Endothelial cell of umbilical vein (primary cell): ENCODE measurements around the gene ZMYM4. TPM values are rescaled to one million over a fixed set of nuclear protein-coding genes. Genes with fewer than 3 reads are reported as not detected.

Experiments used
- BruUV-seq: library from RNA; stranded (reverse); fragments of 400-500 nt; replicated peaks from 2 replicates; lab custom pipeline; 2021; lab: Mats Ljungman, UMichigan
- CTCF ChIA-PET: fragments of 300-600, 350-600 bp; sonication (Branson Sonifier 250); formaldehyde crosslinking; loops from one replicate; lab custom pipeline; 2021; ENCODE audit warnings: antibody characterized with exemption, inconsistent platforms; lab: Charles Lee
- POLR2A ChIA-PET: fragments of 300-600, 350-600 bp; sonication (Branson Sonifier 250); formaldehyde crosslinking; loops from one replicate; lab custom pipeline; 2021; ENCODE audit warnings: antibody characterized with exemption, inconsistent platforms; lab: Charles Lee
- DNase-seq: peaks from one replicate; pipeline ENCODE4 v3.0.0-alpha.2; 2011; ENCODE audit warnings: low read depth, low spot score
- FAIRE-seq: peaks from 2 replicates; lab custom pipeline; 2011; peaks lifted over from hg19 to GRCh38; lab: Jason Lieb, UNC
- H2AFZ ChIP-seq: 2 replicates; pipeline ENCODE4 v1.6.0; 2012; ENCODE audit warnings: low read depth, low read length, control low read depth, inconsistent platforms
- H3K27ac ChIP-seq: 2 replicates; pipeline ENCODE4 v1.5.1; 2011; ENCODE audit warnings: low read depth, mild to moderate bottlenecking, control low read depth, low read length, moderate library complexity; ENCODE audit not compliant: insufficient read depth
- H3K27me3 ChIP-seq, 2 experiments: 2 replicates each; pipeline versions ENCODE4 v1.6.0 to v1.6.1; 2011; ENCODE audit warnings: low read length in 2 of 2, mixed read lengths in 1 of 2; ENCODE audit not compliant: control insufficient read depth in 2 of 2, insufficient read depth in 2 of 2
- H3K36me3 ChIP-seq, 2 experiments: 2 replicates in 1 of 2; 3 replicates in 1 of 2; pipeline ENCODE4 v1.5.1; 2011; ENCODE audit warnings: low read length in 2 of 2, mild to moderate bottlenecking in 1 of 2, moderate library complexity in 1 of 2; ENCODE audit not compliant: control insufficient read depth in 2 of 2, insufficient read depth in 2 of 2; ENCODE audit errors: extremely low read depth in 1 of 2
- H3K4me1 ChIP-seq: 3 replicates; pipeline ENCODE4 v1.5.1; 2011; ENCODE audit warnings: mild to moderate bottlenecking, low read length; ENCODE audit not compliant: control insufficient read depth, insufficient read depth; ENCODE audit errors: extremely low read depth
- H3K4me2 ChIP-seq: 2 replicates; pipeline ENCODE4 v1.6.1; 2011; ENCODE audit warnings: low read length, control low read depth, mixed read lengths; ENCODE audit not compliant: insufficient read depth
- H3K4me3 ChIP-seq, 3 experiments: fragments of 200-600 bp in 1 of 3; sonication (generic), shearing (Covaris generic) in 1 of 3; replicated peaks in 1 of 3; 2 replicates each; pipeline ENCODE4 v1.5.1; 2011 to 2016; ENCODE audit warnings: control low read depth in 3 of 3, low read length in 3 of 3, mild to moderate bottlenecking in 2 of 3, inconsistent platforms in 1 of 3, low read depth in 1 of 3, moderate library complexity in 1 of 3; ENCODE audit not compliant: insufficient read depth in 1 of 3
- H3K79me2 ChIP-seq: 2 replicates; pipeline ENCODE4 v1.6.0; 2012; ENCODE audit warnings: low read length, inconsistent platforms; ENCODE audit not compliant: control insufficient read depth, insufficient read depth
- H3K9ac ChIP-seq: replicated peaks from 2 replicates; pipeline ENCODE3; 2011; ENCODE audit warnings: low read length, control low read depth; ENCODE audit not compliant: insufficient read depth; ENCODE audit errors: extremely low read depth
- H3K9me1 ChIP-seq: replicated peaks from 3 replicates; pipeline ENCODE4 v1.6.0; 2011; ENCODE audit warnings: mild to moderate bottlenecking, low read length; ENCODE audit not compliant: control insufficient read depth, insufficient read depth; ENCODE audit errors: extremely low read depth
- H3K9me3 ChIP-seq: replicated peaks from 2 replicates; pipeline ENCODE4 v1.5.1; 2012; ENCODE audit warnings: low read length, inconsistent platforms; ENCODE audit not compliant: control insufficient read depth, insufficient read depth
- H4K20me1 ChIP-seq: replicated peaks from 2 replicates; pipeline ENCODE3; 2011; ENCODE audit warnings: mild to moderate bottlenecking, low read length; ENCODE audit not compliant: control insufficient read depth, insufficient read depth; ENCODE audit errors: extremely low read depth
- EZH2 ChIP-seq: IDR thresholded peaks from 2 replicates; pipeline ENCODE4 v1.6.1; 2012; ENCODE audit warnings: borderline replicate concordance, low read depth, mild to moderate bottlenecking, moderate library complexity, low read length, inconsistent platforms; ENCODE audit not compliant: severe bottlenecking
- FOS ChIP-seq: IDR thresholded peaks from 2 replicates; pipeline ENCODE4 v1.6.1; 2011; ENCODE audit warnings: mild to moderate bottlenecking, low read length, moderate library complexity, borderline replicate concordance; ENCODE audit not compliant: insufficient read depth
- GATA2 ChIP-seq: IDR thresholded peaks from 2 replicates; pipeline ENCODE4 v1.7.0; 2011; ENCODE audit warnings: low read depth, mild to moderate bottlenecking, moderate library complexity, mixed read lengths, low read length; ENCODE audit not compliant: insufficient read length, insufficient read depth
- JUN ChIP-seq: IDR thresholded peaks from 2 replicates; pipeline ENCODE4 v1.6.1; 2011; ENCODE audit warnings: borderline replicate concordance, low read depth; ENCODE audit not compliant: insufficient read length, insufficient read depth
- MYC ChIP-seq: IDR thresholded peaks from one replicate; pipeline ENCODE4 v1.6.1; 2011; ENCODE audit warnings: mild to moderate bottlenecking, low read depth, low read length
- POLR2A ChIP-seq: IDR thresholded peaks from 2 replicates; pipeline ENCODE4 v1.6.1; 2012; ENCODE audit warnings: low read depth, mild to moderate bottlenecking, control low read depth, low read length
- POLR2AphosphoS5 ChIP-seq: IDR thresholded peaks from 2 replicates; pipeline ENCODE4 v1.6.1; 2012; ENCODE audit warnings: low read depth, mild to moderate bottlenecking, control low read depth, low read length, moderate library complexity; ENCODE audit not compliant: insufficient read depth
- dilution Hi-C: fragments of 300-500 bp; cut with MboI; formaldehyde crosslinking; loops from one replicate; pipeline ENCODE4 v1.15.0; 2019; ENCODE audit warnings: low sequenced_read_pairs; ENCODE audit not compliant: extremely low pct_ligation_motif_present
- intact Hi-C: fragments of 100-400 bp; cut with micrococcal nuclease; formaldehyde crosslinking; loops from one replicate; pipeline ENCODE4 v1.10.0; 2022
- polyA plus RNA-seq, 4 experiments: library from polyadenylated mRNA; depleted of rRNA in 3 of 4; stranded (reverse) in 3 of 4; unstranded in 1 of 4; fragments of >200 nt; gene quantifications; 2 replicates each; pipeline versions ENCODE4 v1.2.1 to v1.2.3, GENCODE V29; 2011 to 2012; ENCODE audit warnings: missing spikeins in 1 of 4
- total RNA-seq: library from RNA; stranded (reverse); gene quantifications from 2 replicates; pipeline ENCODE4 v1.2.3, GENCODE V29; 2021
- TF ChIP-seq, protein P1 (sequence below), 2 donors: IDR thresholded peaks; 1 replicate in 1 of 2; 2 replicates in 1 of 2; pipeline ENCODE4 v1.5.1; 2011; ENCODE audit warnings: low read length in 2 of 2, mild to moderate bottlenecking in 2 of 2, moderate library complexity in 2 of 2, control low read depth in 1 of 2, inconsistent platforms in 1 of 2, low read depth in 1 of 2; ENCODE audit not compliant: insufficient read depth in 1 of 2; ENCODE audit errors: extremely low read depth in 1 of 2
- TF ChIP-seq, protein P2 (sequence below): IDR thresholded peaks from 2 replicates; pipeline ENCODE4 v1.6.1; 2011; ENCODE audit not compliant: insufficient read depth, insufficient read length

The ZMYM4 gene
- total and polyA plus RNA-seq, 2 donors (not counting 3 experiments of a cell fraction or from before 2014, with no cell fraction given), result 15.3 to 65.0 TPM

DNA sequence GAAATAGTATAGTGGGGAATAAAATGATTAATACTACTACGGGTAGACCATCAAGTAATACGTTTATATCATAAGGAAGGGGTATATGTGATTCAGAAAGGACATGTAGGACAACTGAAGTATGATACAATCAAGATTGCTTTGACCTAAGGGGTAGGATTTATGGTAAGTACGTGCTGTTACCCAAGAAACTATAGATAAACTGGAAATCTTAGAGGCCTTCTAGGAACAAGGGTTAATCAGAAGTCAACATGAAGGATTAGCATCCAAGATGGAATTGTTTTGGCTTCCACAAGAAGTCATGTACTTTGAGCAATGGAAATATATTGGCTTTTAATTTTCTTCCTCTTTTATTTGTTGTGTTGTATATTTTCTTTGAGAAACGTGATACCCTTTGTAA is 13.2 kb upstream of the ZMYM4 start:
- POLR2A ChIA-PET, result no interaction called here
- Histone ChIP-seq H3K4me1 (no peaks in the 10 kb centered on the region), H3K4me2 (no peak overlapping the region), H3K9ac (no peak overlapping the region), H4K20me1 (no peaks in the 10 kb centered on the region), H3K27ac (no peak overlapping the region), H3K4me3 (no peak overlapping the region), H3K36me3 (no peaks in the 10 kb centered on the region), H3K9me3 (no peaks in the 10 kb centered on the region), H3K79me2 (no peaks in the 10 kb centered on the region), H3K9me1 (no peaks in the 10 kb centered on the region), H2AFZ (no peak overlapping the region), H3K27me3 (no peaks in the 10 kb centered on the region)
- CTCF ChIA-PET, result no interaction called here
- intact Hi-C loops (no loop called here), dilution Hi-C loops (no loop called here)
- no peak for TF ChIP-seq JUN
- no peak for TF ChIP-seq EZH2
- no peak for TF ChIP-seq POLR2A
- no peak for TF ChIP-seq MYC
- TF ChIP-seq GATA2, result no peak
- TF ChIP-seq, protein P1, sequence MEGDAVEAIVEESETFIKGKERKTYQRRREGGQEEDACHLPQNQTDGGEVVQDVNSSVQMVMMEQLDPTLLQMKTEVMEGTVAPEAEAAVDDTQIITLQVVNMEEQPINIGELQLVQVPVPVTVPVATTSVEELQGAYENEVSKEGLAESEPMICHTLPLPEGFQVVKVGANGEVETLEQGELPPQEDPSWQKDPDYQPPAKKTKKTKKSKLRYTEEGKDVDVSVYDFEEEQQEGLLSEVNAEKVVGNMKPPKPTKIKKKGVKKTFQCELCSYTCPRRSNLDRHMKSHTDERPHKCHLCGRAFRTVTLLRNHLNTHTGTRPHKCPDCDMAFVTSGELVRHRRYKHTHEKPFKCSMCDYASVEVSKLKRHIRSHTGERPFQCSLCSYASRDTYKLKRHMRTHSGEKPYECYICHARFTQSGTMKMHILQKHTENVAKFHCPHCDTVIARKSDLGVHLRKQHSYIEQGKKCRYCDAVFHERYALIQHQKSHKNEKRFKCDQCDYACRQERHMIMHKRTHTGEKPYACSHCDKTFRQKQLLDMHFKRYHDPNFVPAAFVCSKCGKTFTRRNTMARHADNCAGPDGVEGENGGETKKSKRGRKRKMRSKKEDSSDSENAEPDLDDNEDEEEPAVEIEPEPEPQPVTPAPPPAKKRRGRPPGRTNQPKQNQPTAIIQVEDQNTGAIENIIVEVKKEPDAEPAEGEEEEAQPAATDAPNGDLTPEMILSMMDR (IDR thresholded peaks at IDR 0.05; ENCODE audit: extremely low read depth in 1 of 2, insufficient read depth in 1 of 2, low read depth in 1 of 2, low read length in 2 of 2), result no peak
- TF ChIP-seq POLR2AphosphoS5, result no peak
- TF ChIP-seq FOS, result no peak
- TF ChIP-seq, protein P2, sequence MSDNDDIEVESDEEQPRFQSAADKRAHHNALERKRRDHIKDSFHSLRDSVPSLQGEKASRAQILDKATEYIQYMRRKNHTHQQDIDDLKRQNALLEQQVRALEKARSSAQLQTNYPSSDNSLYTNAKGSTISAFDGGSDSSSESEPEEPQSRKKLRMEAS, result no peak
- FAIRE-seq (no peak), DNase-seq (no peak)
- no TSS peak for BruUV-seq
